Aorta (tissue), 5 donors: ENCODE data around the gene CACNG5. TPM values are rescaled to one million over a fixed set of nuclear protein-coding genes. Genes with fewer than 3 reads are reported as not detected.

Experiments
- ATAC-seq: fragments of 200-7000 bp; cut with Tn5 transposase; one replicate; pipeline ENCODE4 v1.9.1; 2022; ENCODE audit warnings: moderate library complexity; ENCODE audit not compliant: low FRiP score
- DNase-seq, 2 donors: peaks; one replicate each; pipeline ENCODE4 v3.0.0-alpha.2; 2020
- H3K27ac ChIP-seq, 2 donors: one replicate each; pipeline ENCODE4 v1.5.1; 2013; ENCODE audit warnings: low read length in 2 of 2, mild to moderate bottlenecking in 2 of 2, moderate library complexity in 2 of 2, control low read depth in 1 of 2, inconsistent platforms in 1 of 2, low read depth in 1 of 2
- H3K27me3 ChIP-seq, 2 donors: one replicate each; pipeline ENCODE4 v1.6.1; 2013; ENCODE audit warnings: control low read depth in 1 of 2, low read length in 1 of 2, mild to moderate bottlenecking in 1 of 2, moderate library complexity in 1 of 2; ENCODE audit not compliant: insufficient read depth in 2 of 2, control insufficient read depth in 1 of 2
- H3K36me3 ChIP-seq, 2 donors: one replicate each; pipeline ENCODE4 v1.6.1; 2013; ENCODE audit warnings: control low read depth in 1 of 2, low read length in 1 of 2, mild to moderate bottlenecking in 1 of 2; ENCODE audit not compliant: insufficient read depth in 2 of 2, control insufficient read depth in 1 of 2
- H3K4me1 ChIP-seq, 2 donors: one replicate each; pipeline ENCODE4 v1.6.1; 2013; ENCODE audit warnings: low read length in 2 of 2, control low read depth in 1 of 2, mild to moderate bottlenecking in 1 of 2, moderate library complexity in 1 of 2; ENCODE audit not compliant: insufficient read depth in 2 of 2, control insufficient read depth in 1 of 2
- H3K4me3 ChIP-seq, 2 donors: one replicate each; pipeline ENCODE4 v1.5.1; 2013; ENCODE audit warnings: low read length in 2 of 2, control low read depth in 1 of 2, mild to moderate bottlenecking in 1 of 2
- H3K9me3 ChIP-seq: one replicate; pipeline ENCODE4 v1.6.1; 2013; ENCODE audit warnings: mild to moderate bottlenecking, low read length; ENCODE audit not compliant: control insufficient read depth
- WGBS, 2 donors: extraction: QIAGEN DNeasy Blood & Tissue Kit; methylation state at CpG; one replicate each; pipeline ENCODE4 v1.1.7; 2013; 5-methylcytosine and 5-hydroxymethylcytosine counted together
- intact Hi-C, 2 donors: fragments of 100-400 bp; cut with DNase I; formaldehyde crosslinking; loops; one replicate each; pipeline versions ENCODE4 v1.14.2 to v1.15.0; 2022
- polyA plus RNA-seq, 2 donors: library from polyadenylated mRNA; stranded (reverse); fragments of 200-250 nt; gene quantifications; one replicate each; pipeline ENCODE4 v1.2.3, GENCODE V29; 2013
- total RNA-seq, 2 donors: library from RNA; stranded (reverse); fragmentation: NEBNext Ultra II Directional; extraction: Animal tissue kit (Norgen Biotek cat#: 25700); gene quantifications; one replicate each; pipeline ENCODE4 v1.2.1, GENCODE V29; 2021
- donor health status: healthy with polysubstance abuse.
- donor health status: Bipolar disorder and iron deficiency.
- donor health status: DM: no; HTN: no; CAD: no.
- donor health status: DM: no; HTN: no; CAD: no.
- donor health status: DM: yes; HTN: yes; CAD: no.

CACNG5 gene
- total and polyA plus RNA-seq, 4 donors, result not detected

DNA sequence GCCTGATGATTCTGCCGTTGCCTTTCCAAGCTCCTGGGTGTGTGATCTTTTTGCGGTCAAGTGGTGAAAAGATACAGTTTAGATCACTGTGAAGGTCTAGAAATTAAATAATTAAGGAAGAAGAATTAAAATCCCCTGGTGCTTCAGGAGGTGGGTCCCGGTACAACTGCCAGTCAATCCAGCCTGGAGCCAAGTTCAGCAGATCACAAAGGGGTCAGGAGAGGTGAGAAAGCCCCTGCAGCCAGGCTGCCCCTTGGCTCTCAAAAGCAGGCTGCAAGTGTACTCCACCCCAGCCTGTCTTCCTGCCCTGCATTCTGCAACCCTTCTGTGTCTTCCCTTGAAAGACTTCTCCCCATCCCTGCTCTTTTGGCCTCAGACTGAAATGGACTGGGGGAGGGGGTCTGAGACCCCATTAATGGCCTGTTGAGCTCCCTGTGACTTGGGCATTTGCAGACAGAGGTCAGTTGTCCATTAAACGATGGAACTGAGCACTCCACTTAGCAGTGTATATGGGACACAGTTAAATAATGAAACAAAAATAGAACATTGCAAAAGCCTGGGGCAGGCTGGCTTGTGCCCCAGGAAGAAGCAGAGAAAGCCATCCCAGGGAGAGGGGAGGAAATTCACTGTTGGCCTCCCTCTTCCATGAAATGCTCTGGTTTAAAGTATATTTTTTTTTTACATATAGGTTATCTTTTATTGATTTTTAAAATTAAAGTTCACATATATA lies 15.1 kb downstream of the CACNG5 start:
- WGBS, 2 donors, result 65 to 69% methylated on average over 4 of the region's 4 CpGs
- Histone ChIP-seq H3K4me3 (no peak overlapping the region), H3K36me3 (no peaks in the 10 kb centered on the region), H3K9me3 (no peaks in the 10 kb centered on the region), H3K4me1 (no peaks in the 10 kb centered on the region), H3K27ac (no peak overlapping the region), H3K27me3 (no peaks in the 10 kb centered on the region)
- DNase-seq, result no peak
- intact Hi-C loops, result loop anchor here in 1 of 2 donors (10.0 kb wide), 1 partner anchor 1445 kb away; no protein-coding TSS in a partner anchor
- peak; percentile 26 for ATAC-seq

DNA sequence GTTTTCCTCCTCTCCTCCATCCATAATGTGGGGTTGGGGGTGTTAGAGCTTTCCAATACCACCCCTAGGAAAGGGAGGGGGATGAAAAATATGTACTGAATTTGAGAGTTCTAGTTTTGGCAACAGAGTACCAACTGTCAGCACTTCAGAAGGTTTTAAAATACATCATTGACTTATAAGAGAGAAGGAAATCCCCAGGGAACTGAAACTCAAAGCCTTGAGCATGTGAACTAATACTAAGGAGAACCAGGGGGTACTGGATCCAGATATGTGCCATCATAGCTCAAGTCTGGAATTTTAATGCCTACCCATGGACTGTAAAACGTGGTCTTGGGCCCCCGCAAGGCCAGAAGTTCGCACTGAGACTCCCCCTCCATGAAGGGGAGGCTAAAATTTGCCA lies 15.8 kb downstream of the CACNG5 start:
- no peak for ATAC-seq
- WGBS, 2 donors, result 31 to 53% methylated on average over 3 of the region's 3 CpGs
- intact Hi-C loops, result no loop called here

DNA sequence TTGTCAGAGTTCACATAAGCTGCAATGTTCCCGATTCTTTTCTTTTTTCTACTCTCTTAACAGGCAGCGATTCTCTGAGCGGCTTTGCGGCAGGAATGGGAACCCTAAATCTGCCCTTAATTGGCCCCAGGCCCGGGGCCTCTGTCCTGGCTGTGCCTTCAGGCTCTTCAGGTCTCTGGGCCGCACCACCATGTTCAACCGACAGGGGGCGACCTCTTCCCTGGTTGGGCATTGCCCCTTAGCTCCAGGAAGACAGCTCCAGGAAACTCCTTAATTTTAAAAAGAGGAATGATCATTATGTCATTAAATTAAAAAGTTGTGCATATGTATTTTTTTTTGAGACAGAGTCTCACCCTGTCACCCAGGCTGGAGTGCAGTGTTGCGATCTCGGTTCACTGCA lies 20.3 kb downstream of the CACNG5 start:
- no peak for ATAC-seq
- Histone ChIP-seq H3K27me3 (no peaks in the 10 kb centered on the region), H3K4me1 (no peaks in the 10 kb centered on the region), H3K9me3 (no peaks in the 10 kb centered on the region), H3K4me3 (no peak overlapping the region), H3K36me3 (no peaks in the 10 kb centered on the region), H3K27ac (no peak overlapping the region)
- DNase-seq, result no peak
- intact Hi-C loops, result no loop called here
- 70% methylated on average over 10 of the region's 10 CpGs for WGBS, 2 donors

More for the DNA sequence above, 15.8 kb downstream of the CACNG5 start:
- H3K4me3 ChIP-seq, result no peak overlapping the region
- no peaks in the 10 kb centered on the region for H3K4me1 ChIP-seq
- H3K36me3 ChIP-seq, result no peaks in the 10 kb centered on the region
- no peak for DNase-seq
- H3K9me3 ChIP-seq, result no peaks in the 10 kb centered on the region
- H3K27ac ChIP-seq, result no peak overlapping the region
- H3K27me3 ChIP-seq, result no peaks in the 10 kb centered on the region

DNA sequence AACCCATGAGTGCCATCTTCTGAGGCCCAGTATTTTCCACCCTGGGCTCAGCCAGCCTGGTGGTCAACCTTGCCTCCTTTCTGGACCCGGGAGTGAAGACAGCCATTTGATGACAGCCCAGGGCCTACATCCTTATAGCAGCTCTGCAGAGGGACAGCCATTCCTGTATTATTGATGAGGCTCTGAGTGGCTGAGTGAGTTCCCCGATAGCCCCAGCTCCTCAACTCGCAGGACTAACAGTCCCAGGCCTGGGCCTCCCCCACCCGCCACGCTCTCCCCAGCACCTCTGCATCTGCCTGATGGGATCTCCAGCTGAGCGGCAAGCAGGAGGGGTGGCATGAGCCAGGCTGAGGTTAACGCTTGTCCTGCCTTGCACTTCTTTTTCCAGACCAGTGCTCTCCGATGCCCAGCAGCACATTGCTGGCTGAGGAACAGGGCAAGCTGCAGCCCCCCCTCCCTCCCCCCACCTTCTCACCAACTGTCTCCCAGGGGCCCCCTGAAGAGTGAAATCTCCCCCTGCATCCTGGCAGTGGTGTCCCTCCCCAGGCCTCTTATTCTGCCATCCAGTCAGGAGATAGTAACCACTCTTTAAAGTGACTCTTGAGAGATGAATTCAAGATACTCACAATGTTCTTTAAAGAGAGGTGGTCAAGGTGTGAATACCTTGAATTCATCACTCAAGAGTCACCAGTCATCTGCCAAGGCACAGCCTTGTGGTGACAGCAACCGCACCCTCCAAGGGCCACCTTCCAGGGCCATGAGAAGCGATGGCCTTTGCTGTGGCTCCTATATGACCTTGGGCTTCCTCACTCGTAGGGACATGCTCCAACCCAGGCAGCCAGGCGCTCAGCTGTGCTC lies 23.5 kb downstream of the CACNG5 start:
- no peaks in the 10 kb centered on the region for H3K4me1 ChIP-seq
- WGBS, 2 donors, result 73 to 82% methylated on average over 12 of the region's 12 CpGs
- DNase-seq (no peak), ATAC-seq (no peak)
- H3K27me3 ChIP-seq, result no peaks in the 10 kb centered on the region
- H3K36me3 ChIP-seq, result no peaks in the 10 kb centered on the region
- no peaks in the 10 kb centered on the region for H3K9me3 ChIP-seq
- intact Hi-C loops, result no loop called here
- no peak overlapping the region for H3K4me3 ChIP-seq
- no peak overlapping the region for H3K27ac ChIP-seq

DNA sequence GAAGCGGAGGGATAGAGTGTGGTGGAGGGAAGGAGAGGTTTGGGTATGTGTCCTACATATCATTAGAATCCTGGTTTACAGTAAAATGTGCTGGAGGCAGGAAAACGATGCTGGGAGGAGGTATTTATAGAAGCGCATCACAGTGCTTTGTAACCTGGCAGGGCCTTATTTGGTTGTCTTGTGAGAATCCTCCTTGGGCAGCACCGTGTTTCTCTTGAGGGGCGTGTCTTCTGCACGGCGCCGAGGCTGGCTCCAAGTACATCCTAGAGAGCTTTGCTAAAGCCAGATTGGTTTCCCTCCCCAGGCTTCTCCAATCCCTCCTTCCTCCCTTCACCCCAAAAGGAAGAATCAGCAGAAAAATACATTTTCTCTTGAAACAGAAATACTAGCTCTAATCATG lies 24.4 kb downstream of the CACNG5 start:
- Histone ChIP-seq H3K27ac (no peak overlapping the region), H3K4me3 (no peak overlapping the region), H3K27me3 (peaks cover 0 to 3% of the 10 kb centered on the region in 2 donors), H3K4me1 (no peaks in the 10 kb centered on the region), H3K9me3 (peaks cover 2% of the 10 kb centered on the region), H3K36me3 (no peaks in the 10 kb centered on the region)
- ATAC-seq (no peak), DNase-seq (no peak)
- WGBS, 2 donors, result 72 to 75% methylated on average over 8 of the region's 8 CpGs
- intact Hi-C loops, result no loop called here

DNA sequence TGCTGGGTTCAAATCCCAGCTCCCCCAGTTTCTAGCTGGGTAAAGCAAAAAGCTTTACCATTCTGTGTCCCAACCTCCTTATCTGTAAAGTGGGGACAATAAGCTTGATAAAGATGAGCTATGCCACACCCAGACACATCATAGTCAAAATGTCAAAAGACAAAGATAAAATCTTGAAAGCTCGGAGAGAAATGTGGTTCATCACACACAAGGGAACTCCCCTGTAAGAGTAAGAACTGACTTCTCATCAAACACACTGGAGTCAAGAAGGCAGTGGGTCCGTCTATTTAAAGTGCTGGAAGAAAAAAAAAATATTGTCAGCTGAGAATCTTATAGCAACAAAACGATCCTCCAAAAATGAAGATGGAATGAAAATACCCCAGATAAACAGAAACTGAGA lies 25.3 kb downstream of the CACNG5 start:
- Histone ChIP-seq H3K36me3 (no peaks in the 10 kb centered on the region), H3K27me3 (peaks cover 0 to 3% of the 10 kb centered on the region in 2 donors), H3K27ac (no peak overlapping the region), H3K9me3 (peaks cover 2% of the 10 kb centered on the region), H3K4me1 (no peaks in the 10 kb centered on the region), H3K4me3 (no peak overlapping the region)
- intact Hi-C loops, result no loop called here
- DNase-seq (no peak), ATAC-seq (no peak)
- WGBS, 2 donors, result 63 to 71% methylated on average over 3 of the region's 3 CpGs

DNA sequence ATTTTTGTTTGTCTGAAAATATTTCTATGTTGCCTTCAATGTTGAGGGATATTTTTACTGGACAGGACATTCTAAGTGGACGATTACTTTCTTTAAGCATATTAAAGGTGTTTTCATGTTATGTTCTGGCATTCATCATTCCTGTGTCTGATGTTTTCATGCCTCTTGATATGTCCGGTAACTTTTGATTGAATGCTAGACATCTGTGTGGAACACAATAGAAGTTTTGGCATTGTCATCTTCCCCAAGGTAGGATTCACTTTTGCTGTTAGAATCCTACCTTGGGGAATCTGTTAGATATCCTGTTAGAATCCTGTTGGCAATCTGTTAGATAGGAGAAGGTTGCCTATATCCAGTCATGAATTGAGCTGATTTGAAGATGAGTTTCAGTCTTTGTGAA lies 28.9 kb downstream of the CACNG5 start:
- Histone ChIP-seq H3K4me3 (no peak overlapping the region), H3K36me3 (no peaks in the 10 kb centered on the region), H3K4me1 (no peaks in the 10 kb centered on the region), H3K27ac (no peak overlapping the region), H3K9me3 (peaks cover 8% of the 10 kb centered on the region), H3K27me3 (peaks cover 0 to 7% of the 10 kb centered on the region in 2 donors)
- DNase-seq (no peak), ATAC-seq (no peak)
- WGBS, 2 donors, result 79 to 81% methylated on average over 2 of the region's 2 CpGs
- intact Hi-C loops, result no loop called here

DNA sequence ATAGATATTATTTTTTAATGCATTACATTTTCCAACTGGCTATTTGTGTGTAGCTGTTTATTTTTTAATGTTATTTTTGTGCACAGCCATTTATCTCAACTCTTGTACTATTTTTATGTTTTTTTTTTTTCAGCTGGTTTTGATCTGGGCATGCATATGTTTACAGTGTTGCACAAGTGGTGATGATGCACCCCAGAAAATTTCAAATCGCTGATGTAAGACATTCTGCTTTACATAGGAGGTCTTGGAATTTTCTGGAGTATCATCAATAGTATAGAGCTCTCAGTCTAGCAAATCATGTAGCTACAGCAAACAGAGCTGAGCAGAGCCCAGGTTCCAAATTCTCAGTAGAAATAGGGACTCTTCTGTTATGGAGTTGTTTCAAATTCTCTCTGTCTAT lies 30.2 kb downstream of the CACNG5 start:
- H3K27me3 ChIP-seq, result peaks cover 0 to 7% of the 10 kb centered on the region in 2 donors
- DNase-seq (no peak), ATAC-seq (no peak)
- H3K4me3 ChIP-seq, result no peak overlapping the region
- H3K36me3 ChIP-seq, result no peaks in the 10 kb centered on the region
- H3K27ac ChIP-seq, result no peak overlapping the region
- intact Hi-C loops, result no loop called here
- 86 to 92% methylated on average over 1 of the region's 1 CpG for WGBS, 2 donors
- no peaks in the 10 kb centered on the region for H3K4me1 ChIP-seq
- peaks cover 8% of the 10 kb centered on the region for H3K9me3 ChIP-seq

DNA sequence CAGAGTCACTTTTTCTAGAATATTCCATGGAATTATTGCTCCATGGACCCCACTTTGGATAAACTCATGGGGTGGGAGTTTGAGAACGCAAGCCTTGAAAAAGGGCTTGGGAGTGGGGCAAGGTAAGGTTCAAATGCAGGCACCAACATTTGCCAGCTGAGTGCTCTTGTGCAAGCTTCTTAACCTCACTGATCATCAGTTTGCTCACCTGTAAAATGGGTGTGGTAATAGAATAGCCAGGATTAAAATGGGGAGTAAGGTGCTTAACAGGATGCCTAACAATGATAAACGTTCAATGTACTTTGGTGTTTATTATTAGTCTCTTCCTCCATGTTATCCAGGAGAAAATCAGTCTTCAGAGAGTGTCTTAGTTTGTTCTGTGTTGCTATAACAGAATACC lies 39.0 kb downstream of the CACNG5 start:
- no peaks in the 10 kb centered on the region for H3K4me1 ChIP-seq
- H3K27me3 ChIP-seq, result no peaks in the 10 kb centered on the region
- ATAC-seq (no peak), DNase-seq (no peak)
- H3K27ac ChIP-seq, result no peak overlapping the region
- 79 to 89% methylated on average over 2 of the region's 2 CpGs for WGBS, 2 donors
- no peaks in the 10 kb centered on the region for H3K36me3 ChIP-seq
- no peaks in the 10 kb centered on the region for H3K9me3 ChIP-seq
- no peak overlapping the region for H3K4me3 ChIP-seq
- intact Hi-C loops, result no loop called here
